Cardiac muscle cell (in vitro differentiated cells and primary cell): ENCODE data around the gene RPL28. TPM values are rescaled to one million over a fixed set of nuclear protein-coding genes. Genes with fewer than 3 reads are reported as not detected.

Experiments
- DNase-seq, 2 donors: peaks; one replicate each; pipeline versions ENCODE4 v3.0.0 to v3.0.0-alpha.2; 2010 to 2017; ENCODE audit warnings: low read depth in 1 of 2, low spot score in 1 of 2
- H3K27ac ChIP-seq: fragments of 200-600 bp; sonication (generic); 2 replicates; pipeline ENCODE4 v1.5.1; 2016
- H3K27me3 ChIP-seq: fragments of 200-600 bp; sonication (generic); 2 replicates; pipeline ENCODE4 v1.6.0; 2016; ENCODE audit warnings: control low read depth
- H3K36me3 ChIP-seq: fragments of 200-600 bp; sonication (generic); 2 replicates; pipeline ENCODE4 v1.5.1; 2016; ENCODE audit warnings: control low read depth
- H3K4me1 ChIP-seq: fragments of 200-600 bp; sonication (generic); 2 replicates; pipeline ENCODE4 v1.8.1; 2017; ENCODE audit warnings: low read depth, mild to moderate bottlenecking, mixed run types
- H3K4me3 ChIP-seq: fragments of 200-600 bp; sonication (generic); 2 replicates; pipeline ENCODE4 v1.5.1; 2016; ENCODE audit warnings: mild to moderate bottlenecking
- H3K9me3 ChIP-seq: fragments of 200-600 bp; sonication (generic); 2 replicates; pipeline ENCODE4 v1.5.1; 2017; ENCODE audit warnings: low read depth, mild to moderate bottlenecking, control low read depth
- CTCF ChIP-seq: IDR thresholded peaks from 2 replicates; pipeline ENCODE4 v1.5.1; 2012; ENCODE audit warnings: low read depth, mild to moderate bottlenecking, low read length
- polyA plus RNA-seq: library from polyadenylated mRNA; unstranded; fragments of >200 nt; fragmentation: Nextera tagmentation; extraction: Ambion mirVana; gene quantifications from 2 replicates; pipeline ENCODE4 v1.2.1, GENCODE V29; 2016
- total RNA-seq: library from RNA; depleted of rRNA; stranded (reverse); fragments of >200 nt; gene quantifications from 2 replicates; pipeline ENCODE4 v1.2.3, GENCODE V29; 2016

Gene RPL28
- total and polyA plus RNA-seq, 2 experiments from 2014 or later, result 273 to 1,325 TPM

GRCh38 chr19:55387736-55388497, 2.2 kb downstream of the RPL28 start:
- Histone ChIP-seq H3K4me1 (peaks cover 20% of the 10 kb centered on the region), H3K9me3 (no peaks in the 10 kb centered on the region), H3K27ac (no peak overlapping the region), H3K4me3 (no peak overlapping the region), H3K27me3 (no peaks in the 10 kb centered on the region), H3K36me3 (peaks cover 28% of the 10 kb centered on the region)
- no peak for TF ChIP-seq CTCF
- DNase-seq, result no peak

GRCh38 chr19:55389386-55390317, 3.9 kb downstream of the RPL28 start:
- Histone ChIP-seq H3K4me1 (peaks cover 15% of the 10 kb centered on the region), H3K27me3 (no peaks in the 10 kb centered on the region), H3K27ac (no peak overlapping the region), H3K9me3 (no peaks in the 10 kb centered on the region), H3K36me3 (peaks cover 28% of the 10 kb centered on the region), H3K4me3 (no peak overlapping the region)
- TF ChIP-seq CTCF, result no peak
- DNase-seq, result no peak

GRCh38 chr19:55390461-55390880, 4.7 kb downstream of the RPL28 start:
- Histone ChIP-seq H3K27me3 (no peaks in the 10 kb centered on the region), H3K4me1 (peaks cover 10% of the 10 kb centered on the region), H3K27ac (no peak overlapping the region), H3K4me3 (no peak overlapping the region), H3K9me3 (no peaks in the 10 kb centered on the region), H3K36me3 (peaks cover 28% of the 10 kb centered on the region)
- no peak for DNase-seq
- TF ChIP-seq CTCF, result no peak

DNA sequence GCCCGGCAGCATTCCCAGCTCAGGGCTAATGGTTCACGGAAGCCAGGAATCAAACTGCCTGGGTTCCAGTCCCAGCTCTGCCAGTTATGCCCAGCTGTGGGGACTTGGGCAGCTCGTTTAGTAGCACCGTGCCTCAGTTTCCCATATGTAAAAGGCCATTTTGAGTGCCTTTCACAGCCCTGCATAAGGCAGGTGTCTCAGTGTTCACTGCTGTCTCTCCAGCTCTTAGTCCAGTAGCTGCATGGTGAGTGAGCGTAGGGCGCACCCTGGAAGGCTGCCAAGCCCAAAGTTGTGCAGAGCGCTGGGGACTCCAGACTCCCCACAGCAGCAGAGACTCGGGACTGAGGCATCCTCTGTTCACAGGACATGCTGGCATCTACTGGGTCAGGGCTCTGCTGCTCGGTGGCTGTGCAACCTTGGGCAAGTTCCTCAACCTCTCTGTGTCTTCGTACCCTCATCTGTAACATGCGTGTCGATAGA, 5.5 kb downstream of the RPL28 start:
- H3K9me3 ChIP-seq, result no peaks in the 10 kb centered on the region
- no peak overlapping the region for H3K4me3 ChIP-seq
- TF ChIP-seq CTCF, result no peak
- H3K36me3 ChIP-seq, result peaks cover 28% of the 10 kb centered on the region
- no peaks in the 10 kb centered on the region for H3K27me3 ChIP-seq
- H3K4me1 ChIP-seq, result peaks cover 10% of the 10 kb centered on the region
- H3K27ac ChIP-seq, result no peak overlapping the region
- no peak for DNase-seq

DNA sequence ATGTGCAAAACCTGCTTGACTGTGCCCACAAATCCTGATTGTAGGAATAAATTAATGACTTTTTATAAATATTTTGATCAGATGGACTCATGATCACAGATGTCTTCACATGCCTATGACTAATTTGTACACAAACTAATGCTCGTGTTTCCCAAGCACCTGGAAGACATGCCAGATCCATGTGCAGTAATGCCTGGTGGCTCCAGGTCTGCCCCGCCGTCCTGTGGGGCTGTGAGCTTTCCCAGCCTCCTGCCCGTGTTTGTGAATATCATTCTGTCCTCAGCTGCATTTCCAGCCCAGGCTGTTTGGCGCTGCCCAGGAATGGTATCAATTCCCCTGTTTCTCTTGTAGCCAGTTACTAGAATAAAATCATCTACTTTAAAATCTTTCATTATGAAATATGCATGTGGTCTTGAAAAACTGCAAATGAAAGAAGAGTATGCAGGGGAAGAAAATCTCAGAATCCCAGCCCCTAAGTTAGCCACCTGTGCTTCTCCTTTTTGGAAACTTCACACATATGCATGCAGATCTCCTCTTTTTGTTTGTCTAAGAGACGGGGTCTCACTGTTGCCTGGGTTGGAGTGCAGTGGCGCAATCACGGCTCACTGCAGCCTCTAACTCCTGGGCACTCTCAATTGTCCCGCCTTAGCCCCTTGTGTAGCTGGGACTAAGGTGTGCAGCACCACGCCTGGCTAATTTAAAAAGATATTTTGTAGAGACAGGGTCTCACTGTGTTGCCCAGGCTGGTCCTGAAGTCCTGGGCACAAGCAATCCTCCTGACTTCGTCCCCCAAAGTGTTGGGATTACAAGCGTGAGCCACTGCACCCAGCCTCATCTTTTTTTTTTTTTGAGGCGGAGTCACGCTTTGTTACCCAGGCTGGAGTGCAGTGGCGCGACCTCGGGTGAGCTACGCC, 6.2 kb downstream of the RPL28 start:
- H3K27me3 ChIP-seq, result no peaks in the 10 kb centered on the region
- H3K4me3 ChIP-seq, result no peak overlapping the region
- H3K9me3 ChIP-seq, result no peaks in the 10 kb centered on the region
- H3K4me1 ChIP-seq, result peaks cover 5% of the 10 kb centered on the region
- H3K27ac ChIP-seq, result no peak overlapping the region
- no peak for DNase-seq
- peaks cover 26% of the 10 kb centered on the region for H3K36me3 ChIP-seq
- TF ChIP-seq CTCF, result no peak
